Neuronal stem cell (in vitro differentiated cells): ENCODE results near the gene ZNF438.
"Not testable (repeated sequence)": the region's sequence is repeated elsewhere in the genome, so short reads cannot be mapped to it uniquely, and the experiment has no call there.

Experiments used
- DNase-seq: peaks from one replicate; pipeline ENCODE4 v3.0.0-alpha.2; 2013; ENCODE audit warnings: low spot score
- H2AFZ ChIP-seq: one replicate; pipeline ENCODE4 v1.6.1; 2013; ENCODE audit warnings: mild to moderate bottlenecking, low read length, inconsistent platforms
- H2AK5ac ChIP-seq: 2 replicates; pipeline ENCODE4 v1.6.1; 2013; ENCODE audit warnings: low read depth, mild to moderate bottlenecking, inconsistent platforms, low read length, moderate library complexity, mixed read lengths
- H2BK120ac ChIP-seq: 2 replicates; pipeline ENCODE4 v1.6.1; 2013; ENCODE audit warnings: low read depth, mild to moderate bottlenecking, inconsistent platforms, low read length, moderate library complexity, mixed read lengths
- H2BK12ac ChIP-seq: one replicate; pipeline ENCODE4 v1.6.1; 2013; ENCODE audit warnings: low read length, inconsistent platforms
- H2BK15ac ChIP-seq: 2 replicates; pipeline ENCODE4 v1.6.1; 2013; ENCODE audit warnings: mild to moderate bottlenecking, low read length, inconsistent platforms, mixed read lengths
- H2BK5ac ChIP-seq: one replicate; pipeline ENCODE4 v1.6.1; 2013; ENCODE audit warnings: inconsistent platforms, mild to moderate bottlenecking, low read length, moderate library complexity
- H3K14ac ChIP-seq: one replicate; pipeline ENCODE4 v1.6.1; 2013; ENCODE audit warnings: low read length, inconsistent platforms
- H3K18ac ChIP-seq: 2 replicates; pipeline ENCODE4 v1.6.1; 2013; ENCODE audit warnings: low read length, inconsistent platforms
- H3K23ac ChIP-seq: 2 replicates; pipeline ENCODE4 v1.6.1; 2013; ENCODE audit warnings: low read depth, mild to moderate bottlenecking, mixed read lengths, low read length, inconsistent platforms; ENCODE audit not compliant: poor library complexity
- H3K27ac ChIP-seq: replicated peaks from 3 replicates; pipeline ENCODE4 v1.5.1; 2013; ENCODE audit warnings: low read length, inconsistent platforms
- H3K27me3 ChIP-seq, 3 experiments: 2 replicates each; pipeline ENCODE4 v1.6.1; 2013; ENCODE audit warnings: low read length in 3 of 3, mild to moderate bottlenecking in 2 of 3, inconsistent platforms in 1 of 3, low read depth in 1 of 3, mixed read lengths in 1 of 3, moderate library complexity in 1 of 3; ENCODE audit not compliant: control insufficient read depth in 3 of 3, insufficient read depth in 3 of 3
- H3K36me3 ChIP-seq, 2 donors: replicated peaks in 1 of 2; 2 replicates each; pipeline ENCODE4 v1.6.1; 2013; ENCODE audit warnings: low read length in 2 of 2; ENCODE audit not compliant: control insufficient read depth in 2 of 2, insufficient read depth in 2 of 2
- H3K4ac ChIP-seq: 2 replicates; pipeline ENCODE4 v1.6.1; 2013; ENCODE audit warnings: inconsistent platforms, mild to moderate bottlenecking, low read length, moderate library complexity
- H3K4me1 ChIP-seq, 2 donors: 1 replicate in 1 of 2; 2 replicates in 1 of 2; pipeline ENCODE4 v1.6.1; 2013; ENCODE audit warnings: low read length in 2 of 2, low read depth in 1 of 2; ENCODE audit not compliant: control insufficient read depth in 2 of 2, insufficient read depth in 1 of 2
- H3K4me2 ChIP-seq: one replicate; pipeline ENCODE4 v1.6.1; 2013; ENCODE audit warnings: mild to moderate bottlenecking, low read length, inconsistent platforms; ENCODE audit not compliant: insufficient read depth, poor library complexity, severe bottlenecking
- H3K4me3 ChIP-seq, 2 donors: 2 replicates each; pipeline ENCODE4 v1.5.1; 2013; ENCODE audit warnings: low read length in 2 of 2, mild to moderate bottlenecking in 2 of 2, inconsistent platforms in 1 of 2, moderate library complexity in 1 of 2
- H3K79me1 ChIP-seq: one replicate; pipeline ENCODE4 v1.6.1; 2013; ENCODE audit warnings: low read depth, mild to moderate bottlenecking, inconsistent platforms, low read length, moderate library complexity
- H3K9ac ChIP-seq: one replicate; pipeline ENCODE4 v1.6.1; 2013; ENCODE audit warnings: mild to moderate bottlenecking, low read depth, low read length, inconsistent platforms; ENCODE audit not compliant: poor library complexity
- H3K9me3 ChIP-seq, 2 donors: replicated peaks in 1 of 2; 2 replicates each; pipeline versions ENCODE3 to v1.6.1; 2013; ENCODE audit warnings: low read length in 2 of 2, mild to moderate bottlenecking in 2 of 2, inconsistent platforms in 1 of 2, low read depth in 1 of 2, mixed read lengths in 1 of 2, moderate library complexity in 1 of 2; ENCODE audit not compliant: control insufficient read depth in 2 of 2, insufficient read depth in 1 of 2
- H4K8ac ChIP-seq: one replicate; pipeline ENCODE4 v1.6.1; 2013; ENCODE audit warnings: low read depth, mild to moderate bottlenecking, inconsistent platforms, low read length, moderate library complexity
- H4K91ac ChIP-seq: one replicate; pipeline ENCODE4 v1.6.1; 2013; ENCODE audit warnings: low read length, low read depth, mild to moderate bottlenecking, inconsistent platforms; ENCODE audit not compliant: poor library complexity
- WGBS, 2 donors: extraction: QIAGEN DNeasy Blood & Tissue Kit; methylation state at CpG; one replicate each; pipeline ENCODE4 v1.1.7; 2013; ENCODE audit warnings: missing lambda C conversion rate in 2 of 2, mixed read lengths in 1 of 2; ENCODE audit not compliant: insufficient read length in 2 of 2, insufficient replicate concordance in 1 of 2; ENCODE audit errors: extremely low coverage in 2 of 2; 5-methylcytosine and 5-hydroxymethylcytosine counted together

The ZNF438 gene

DNA sequence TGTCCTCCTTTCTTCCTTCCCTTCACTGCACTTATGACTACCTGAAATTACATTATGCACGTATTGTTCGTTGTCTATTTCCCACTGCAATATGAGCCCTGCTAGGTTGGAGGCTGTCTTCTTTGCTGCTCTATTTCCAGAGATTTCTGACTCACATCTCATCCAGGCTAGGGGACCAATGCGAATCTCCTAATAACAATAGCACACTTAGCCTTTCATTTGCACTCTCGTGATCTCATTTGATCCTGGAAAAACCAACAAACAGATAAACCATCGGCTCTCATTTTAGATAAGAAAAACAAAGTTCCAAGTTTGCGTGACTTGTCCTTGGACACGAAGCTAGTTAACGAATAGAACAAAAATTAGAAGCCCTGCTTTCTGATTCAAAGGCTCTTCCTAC is 1.4 kb downstream of the ZNF438 start:
- Histone ChIP-seq H2BK12ac (no peak overlapping the region), H2AFZ (no peak overlapping the region), H2BK15ac (no peak overlapping the region), H3K4me1 (peaks cover 3 to 9% of the 10 kb centered on the region in 2 donors), H3K23ac (no peak overlapping the region), H4K91ac (no peak overlapping the region), H3K18ac (no peak overlapping the region), H2AK5ac (no peak overlapping the region), H3K9me3 (no peaks in the 10 kb centered on the region), H3K4ac (no peak overlapping the region), H3K36me3 (no peaks in the 10 kb centered on the region), H3K27ac (no peak overlapping the region), H3K14ac (no peak overlapping the region), H3K4me2 (no peak overlapping the region), H3K27me3 (no peaks in the 10 kb centered on the region), H2BK5ac (no peak overlapping the region), H2BK120ac (no peak overlapping the region), H3K4me3 (no peak overlapping the region), H3K79me1 (no peaks in the 10 kb centered on the region), H4K8ac (no peak overlapping the region), H3K9ac (no peak overlapping the region)
- no peak for DNase-seq
- no CpG with 5 or more reads among the region's 8 CpGs for WGBS, 2 donors

DNA sequence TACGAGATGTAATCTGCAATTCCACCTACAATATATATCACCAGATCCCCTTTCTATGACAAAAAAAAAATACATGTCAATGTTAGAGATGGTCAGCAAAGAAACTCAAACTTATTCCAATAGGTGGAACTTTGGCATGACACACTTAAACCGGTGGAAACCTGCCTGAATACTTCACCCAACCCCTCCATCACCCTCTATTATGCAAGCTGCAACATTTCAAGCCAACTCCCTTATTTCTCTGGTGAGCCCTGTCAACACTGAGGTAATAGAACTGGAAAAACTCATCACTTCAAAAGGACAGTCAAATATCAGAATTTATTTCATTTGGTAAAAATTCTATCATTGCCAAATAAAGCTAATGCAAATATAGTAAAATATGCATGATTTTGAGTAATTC is 3.6 kb downstream of the ZNF438 start:
- no CpG with 5 or more reads among the region's 2 CpGs for WGBS, 2 donors
- H2BK15ac ChIP-seq = no peak overlapping the region
- H3K18ac ChIP-seq = no peak overlapping the region
- no peak overlapping the region for H3K4me3 ChIP-seq
- H3K9me3 ChIP-seq = no peaks in the 10 kb centered on the region
- no peak overlapping the region for H3K27ac ChIP-seq
- no peak overlapping the region for H3K9ac ChIP-seq
- H3K4me1 ChIP-seq = peaks cover 3 to 9% of the 10 kb centered on the region in 2 donors
- no peak overlapping the region for H2BK120ac ChIP-seq
- H3K14ac ChIP-seq = no peak overlapping the region
- H3K4ac ChIP-seq = no peak overlapping the region
- H2AFZ ChIP-seq = no peak overlapping the region
- no peak overlapping the region for H2AK5ac ChIP-seq
- no peak overlapping the region for H2BK5ac ChIP-seq
- H3K79me1 ChIP-seq = no peaks in the 10 kb centered on the region
- H3K4me2 ChIP-seq = no peak overlapping the region
- H4K8ac ChIP-seq = no peak overlapping the region
- no peaks in the 10 kb centered on the region for H3K27me3 ChIP-seq
- no peaks in the 10 kb centered on the region for H3K36me3 ChIP-seq
- no peak for DNase-seq
- H4K91ac ChIP-seq = no peak overlapping the region
- H3K23ac ChIP-seq = no peak overlapping the region
- H2BK12ac ChIP-seq = no peak overlapping the region

DNA sequence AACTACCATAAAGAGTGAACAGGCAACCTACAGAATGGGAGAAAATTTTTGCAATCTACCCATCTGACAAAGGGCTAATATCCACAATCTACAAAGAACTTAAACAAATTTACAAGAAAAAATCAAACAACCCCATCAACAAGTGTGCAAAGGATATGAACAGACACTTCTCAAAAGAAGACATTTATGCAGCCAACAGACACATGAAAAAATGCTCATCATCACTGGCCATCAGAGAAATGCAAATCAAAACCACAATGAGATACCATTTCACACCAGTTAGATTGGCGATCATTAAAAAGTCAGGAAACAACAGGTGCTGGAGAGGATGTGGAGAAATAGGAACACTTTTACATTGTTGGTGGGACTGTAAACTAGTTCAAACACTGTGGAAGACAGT is 5.4 kb downstream of the ZNF438 start:
- H3K23ac ChIP-seq, H3K4me2 ChIP-seq, H3K4me1 ChIP-seq, H3K36me3 ChIP-seq, H3K9me3 ChIP-seq, H3K27me3 ChIP-seq, H3K9ac ChIP-seq, H3K4me3 ChIP-seq, H2AFZ ChIP-seq, H4K91ac ChIP-seq, H3K79me1 ChIP-seq, H4K8ac ChIP-seq, H2BK5ac ChIP-seq, H3K18ac ChIP-seq, H2BK12ac ChIP-seq, H2BK120ac ChIP-seq, H3K4ac ChIP-seq, DNase-seq, H2AK5ac ChIP-seq, H3K27ac ChIP-seq, H2BK15ac ChIP-seq, H3K14ac ChIP-seq: not testable (repeated sequence)
- WGBS, 2 donors = no CpG with 5 or more reads among the region's 1 CpG

GRCh38 chr10:31025142-31025541 is 6.5 kb downstream of the ZNF438 start:
- Histone ChIP-seq H3K4me2 (no peak overlapping the region), H3K4me3 (no peak overlapping the region), H2BK12ac (no peak overlapping the region), H3K18ac (no peak overlapping the region), H4K8ac (no peak overlapping the region), H3K9me3 (no peaks in the 10 kb centered on the region), H3K23ac (no peak overlapping the region), H3K9ac (no peak overlapping the region), H2BK120ac (no peak overlapping the region), H2BK5ac (no peak overlapping the region), H3K4ac (no peak overlapping the region), H3K79me1 (no peaks in the 10 kb centered on the region), H3K36me3 (no peaks in the 10 kb centered on the region), H4K91ac (no peak overlapping the region), H3K27ac (no peak overlapping the region), H2BK15ac (no peak overlapping the region), H2AFZ (no peak overlapping the region), H3K14ac (no peak overlapping the region), H3K4me1 (peaks cover 0 to 4% of the 10 kb centered on the region in 2 donors), H3K27me3 (no peaks in the 10 kb centered on the region), H2AK5ac (no peak overlapping the region)
- no peak for DNase-seq
